ENCODE measurements around the gene FAM47E. TPM values are rescaled to one million over a fixed set of nuclear protein-coding genes. Genes with fewer than 3 reads are reported as not detected.

Gene FAM47E
- total and polyA plus RNA-seq, 2 of the 13 experiments (the other 11 are each of a cell fraction or from before 2014, with no cell fraction given): 0.33 to 0.66 TPM

GRCh38 chr4:76208005-76208765 is 43.3 kb upstream of the FAM47E start (continued):
- TF ChIP-seq CC2D1A (CRISPR knock-in tag; IDR thresholded peaks at IDR 0.05) (no peak), SKIL (CRISPR knock-in tag; IDR thresholded peaks at IDR 0.05; ENCODE audit: borderline replicate concordance) (no peak), ZBTB40 (IDR thresholded peaks at IDR 0.05) (no peak), ZBTB40 (CRISPR knock-in tag; IDR thresholded peaks at IDR 0.05) (peak; percentile 49; the same call in 1 of the 2 replicates), ISL2 (CRISPR knock-in tag; IDR thresholded peaks at IDR 0.05) (peak; percentile 63), KMT2A (CRISPR knock-in tag; IDR thresholded peaks at IDR 0.05) (peak; percentile 95), SNAPC4 (CRISPR knock-in tag; IDR thresholded peaks at IDR 0.05) (no peak), SOX5 (CRISPR knock-in tag; IDR thresholded peaks at IDR 0.05; ENCODE audit: borderline replicate concordance) (peak; percentile 51; the same call in 1 of the 2 replicates), ZNF432 (CRISPR knock-in tag; IDR thresholded peaks at IDR 0.05; ENCODE audit: borderline replicate concordance) (no peak), SYNCRIP (IDR thresholded peaks at IDR 0.05; ENCODE audit: insufficient read depth, low read depth, low read length) (no peak), KLF6 (CRISPR knock-in tag; IDR thresholded peaks at IDR 0.05) (peak; percentile 54; the same call in 1 of the 2 replicates), MIER3 (CRISPR knock-in tag; IDR thresholded peaks at IDR 0.05; ENCODE audit: borderline replicate concordance) (peak; percentile 84; the same call in 1 of the 2 replicates), MTF2 (CRISPR knock-in tag; IDR thresholded peaks at IDR 0.05; ENCODE audit: borderline replicate concordance) (no peak)
